HS-5 (cell line): Measurements from ENCODE around the gene SSBP2.
A peak's percentile ranks its signal among the peaks of the same experiment; 100 is the strongest.
"Not testable (repeated sequence)": the region's sequence is repeated elsewhere in the genome, so short reads cannot be mapped to it uniquely, and the experiment has no call there.

Experiments
- DNase-seq: peaks from one replicate; pipeline ENCODE4 v3.0.0-alpha.2; 2012; ENCODE audit warnings: low read depth

The SSBP2 gene

GRCh38 chr5:81524015-81524414, 226.9 kb downstream of the SSBP2 start:
- DNase-seq = no peak

- no peak for DNase-seq
Observed at GRCh38 chr5:81522571-81522970, 228.3 kb downstream of the SSBP2 start.

GRCh38 chr5:81520769-81521168, 230.1 kb downstream of the SSBP2 start:
- no peak for DNase-seq

GRCh38 chr5:81519217-81519905, 231.5 kb downstream of the SSBP2 start:
- no peak for DNase-seq

- no peak for DNase-seq
Observed at GRCh38 chr5:81517462-81517861, 233.4 kb downstream of the SSBP2 start.

- no peak for DNase-seq
Observed at GRCh38 chr5:81516091-81516490, 234.8 kb downstream of the SSBP2 start.

GRCh38 chr5:81513982-81514381, 236.9 kb downstream of the SSBP2 start:
- DNase-seq = peak; percentile 8

GRCh38 chr5:81513473-81513872, 237.4 kb downstream of the SSBP2 start:
- no peak for DNase-seq

- peak; percentile 60 for DNase-seq
Observed at GRCh38 chr5:81506900-81507588, 243.9 kb downstream of the SSBP2 start.

GRCh38 chr5:81506378-81506777, 244.5 kb downstream of the SSBP2 start:
- DNase-seq = no peak

GRCh38 chr5:81505672-81506071, 245.2 kb downstream of the SSBP2 start:
- DNase-seq = no peak

GRCh38 chr5:81503602-81504001, 247.3 kb downstream of the SSBP2 start:
- not testable (repeated sequence) for DNase-seq

- no peak for DNase-seq
Observed at GRCh38 chr5:81495286-81495685, 255.6 kb downstream of the SSBP2 start.

GRCh38 chr5:81488862-81489261, 262.0 kb downstream of the SSBP2 start:
- DNase-seq = no peak

GRCh38 chr5:81486711-81487110, 264.2 kb downstream of the SSBP2 start:
- no peak for DNase-seq

- DNase-seq = no peak
Observed at GRCh38 chr5:81482595-81482994, 268.3 kb downstream of the SSBP2 start.

- DNase-seq = not testable (repeated sequence)
Observed at GRCh38 chr5:81473395-81473794, 277.5 kb downstream of the SSBP2 start.

GRCh38 chr5:81469676-81470075, 281.2 kb downstream of the SSBP2 start:
- DNase-seq = no peak

GRCh38 chr5:81450940-81451339, 300.0 kb downstream of the SSBP2 start:
- peak; percentile 56 for DNase-seq

- DNase-seq = no peak
Observed at GRCh38 chr5:81435023-81435422, 315.9 kb downstream of the SSBP2 start.

GRCh38 chr5:81429985-81430384, 320.9 kb downstream of the SSBP2 start:
- DNase-seq = no peak

- DNase-seq = no peak
Observed at GRCh38 chr5:81429363-81429762, 321.5 kb downstream of the SSBP2 start.

- no peak for DNase-seq
Observed at GRCh38 chr5:81428861-81429260, 322.0 kb downstream of the SSBP2 start.

GRCh38 chr5:81428446-81428845, 322.5 kb downstream of the SSBP2 start:
- no peak for DNase-seq
